H1 (cell line): ENCODE measurements around the gene CLDN9. TPM values are rescaled to one million over a fixed set of nuclear protein-coding genes. Genes with fewer than 3 reads are reported as not detected.

Experiments
- CTCF ChIA-PET: fragments of 300-600 bp; sonication (Branson Sonifier 250); formaldehyde crosslinking; loops from one replicate; lab custom pipeline; 2021; ENCODE audit not compliant: partially characterized antibody; lab: Charles Lee
- POLR2A ChIA-PET: fragments of 300-600 bp; sonication (Branson Sonifier 250); formaldehyde crosslinking; loops from one replicate; lab custom pipeline; 2021; ENCODE audit warnings: inconsistent platforms; ENCODE audit not compliant: partially characterized antibody; lab: Charles Lee
- DNase-seq, 2 experiments: peaks; one replicate each; pipeline versions ENCODE4 v3.0.0 to v3.0.0-alpha.2; 2010 to 2022; ENCODE audit warnings: low spot score in 2 of 2, low read depth in 1 of 2, mixed read lengths in 1 of 2
- FAIRE-seq: peaks from 2 replicates; lab custom pipeline; 2011; peaks lifted over from hg19 to GRCh38; lab: Jason Lieb, UNC
- H2AFZ ChIP-seq: 2 replicates; pipeline ENCODE4 v1.8.1; 2012; ENCODE audit warnings: low read length, inconsistent platforms
- H2AK5ac ChIP-seq: 2 replicates; pipeline ENCODE4 v1.6.1; 2013; ENCODE audit warnings: low read depth, low read length
- H2BK120ac ChIP-seq: replicated peaks from 2 replicates; pipeline ENCODE3; 2013; ENCODE audit warnings: low read depth, low read length, inconsistent platforms
- H2BK12ac ChIP-seq: 2 replicates; pipeline ENCODE4 v1.6.1; 2013; ENCODE audit warnings: low read depth, low read length
- H2BK15ac ChIP-seq: 2 replicates; pipeline ENCODE4 v1.6.1; 2013; ENCODE audit warnings: low read length
- H2BK20ac ChIP-seq: 2 replicates; pipeline ENCODE4 v1.6.1; 2013; ENCODE audit warnings: low read length
- H2BK5ac ChIP-seq: 2 replicates; pipeline ENCODE4 v1.6.1; 2013; ENCODE audit warnings: low read depth, low read length
- H3K14ac ChIP-seq: 2 replicates; pipeline ENCODE4 v1.6.1; 2013; ENCODE audit warnings: inconsistent platforms; ENCODE audit not compliant: insufficient read length
- H3K18ac ChIP-seq: 2 replicates; pipeline ENCODE4 v1.6.1; 2013; ENCODE audit warnings: low read length; ENCODE audit errors: extremely low read depth
- H3K23ac ChIP-seq: 2 replicates; pipeline ENCODE4 v1.6.1; 2013; ENCODE audit warnings: inconsistent platforms; ENCODE audit not compliant: insufficient read length
- H3K23me2 ChIP-seq: 2 replicates; pipeline ENCODE4 v1.6.1; 2013; ENCODE audit warnings: low read depth, low read length
- H3K27ac ChIP-seq: 2 replicates; pipeline ENCODE4 v1.6.1; 2011; ENCODE audit warnings: low read depth, low read length, inconsistent platforms
- H3K27me3 ChIP-seq, 4 experiments: replicated peaks in 1 of 4; 1 replicate in 1 of 4; 2 replicates in 3 of 4; pipeline versions ENCODE4 v1.6.1 to v1.8.1; 2011 to 2013; ENCODE audit warnings: low read length in 3 of 4, mild to moderate bottlenecking in 3 of 4, inconsistent platforms in 2 of 4, mixed read lengths in 2 of 4, moderate library complexity in 1 of 4; ENCODE audit not compliant: control insufficient read depth in 3 of 4, insufficient read depth in 3 of 4; ENCODE audit errors: extremely low read depth in 1 of 4
- H3K36me3 ChIP-seq, 4 experiments: 2 replicates each; pipeline versions ENCODE4 v1.6.1 to v1.8.1; 2011 to 2013; ENCODE audit warnings: mild to moderate bottlenecking in 4 of 4, low read length in 3 of 4, moderate library complexity in 2 of 4, control low read depth in 1 of 4, inconsistent platforms in 1 of 4; ENCODE audit not compliant: insufficient read depth in 4 of 4, control insufficient read depth in 2 of 4
- H3K4ac ChIP-seq: replicated peaks from 2 replicates; pipeline ENCODE3; 2013; ENCODE audit warnings: low read length, low read depth, mixed read lengths, inconsistent platforms; ENCODE audit not compliant: insufficient read length
- H3K4me1 ChIP-seq, 4 experiments: replicated peaks in 1 of 4; 1 replicate in 1 of 4; 2 replicates in 3 of 4; pipeline versions ENCODE4 v1.6.1 to v1.8.1; 2011 to 2013; ENCODE audit warnings: low read length in 3 of 4, inconsistent platforms in 2 of 4, mixed read lengths in 1 of 4; ENCODE audit not compliant: insufficient read depth in 4 of 4, control insufficient read depth in 3 of 4
- H3K4me2 ChIP-seq, 2 experiments: 2 replicates each; pipeline versions ENCODE4 v1.6.1 to v1.8.1; 2011 to 2013; ENCODE audit warnings: low read depth in 2 of 2, low read length in 2 of 2, control low read depth in 1 of 2, inconsistent platforms in 1 of 2, mild to moderate bottlenecking in 1 of 2; ENCODE audit not compliant: insufficient read depth in 1 of 2
- H3K4me3 ChIP-seq, 4 experiments: fragments of 200-600, 300-600 bp in 1 of 4; sonication (generic), shearing (Covaris generic), sonication (Bioruptor Twin) in 1 of 4; 2 replicates each; pipeline versions ENCODE4 v1.5.1 to v1.8.1; 2011 to 2016; ENCODE audit warnings: low read length in 4 of 4, low read depth in 3 of 4, control low read depth in 2 of 4, inconsistent platforms in 2 of 4, mild to moderate bottlenecking in 2 of 4, mixed read lengths in 1 of 4, moderate library complexity in 1 of 4; ENCODE audit not compliant: insufficient read depth in 2 of 4; ENCODE audit errors: extremely low read depth in 1 of 4
- H3K56ac ChIP-seq: replicated peaks from 2 replicates; pipeline ENCODE3; 2013; ENCODE audit warnings: low read depth, mild to moderate bottlenecking, mixed read lengths, low read length, inconsistent platforms; ENCODE audit not compliant: insufficient read length
- H3K79me1 ChIP-seq: 2 replicates; pipeline ENCODE4 v1.6.1; 2013; ENCODE audit warnings: low read depth, low read length, control low read depth
- H3K79me2 ChIP-seq, 2 experiments: 2 replicates each; pipeline versions ENCODE4 v1.6.1 to v1.8.1; 2012 to 2013; ENCODE audit warnings: low read length in 2 of 2, mild to moderate bottlenecking in 2 of 2, inconsistent platforms in 1 of 2; ENCODE audit not compliant: insufficient read depth in 2 of 2, control insufficient read depth in 1 of 2
- H3K9ac ChIP-seq, 4 experiments: replicated peaks in 1 of 4; 1 replicate in 1 of 4; 2 replicates in 3 of 4; pipeline versions ENCODE4 v1.6.1 to v1.8.1; 2011 to 2013; ENCODE audit warnings: low read depth in 3 of 4, low read length in 3 of 4, control low read depth in 2 of 4, mild to moderate bottlenecking in 2 of 4, moderate library complexity in 2 of 4, inconsistent platforms in 1 of 4; ENCODE audit errors: extremely low read depth in 1 of 4
- H3K9me3 ChIP-seq, 2 experiments: 2 replicates each; pipeline versions ENCODE4 v1.6.1 to v1.8.1; 2012 to 2013; ENCODE audit warnings: mild to moderate bottlenecking in 2 of 2, moderate library complexity in 2 of 2, control low read depth in 1 of 2, inconsistent platforms in 1 of 2, low read depth in 1 of 2, low read length in 1 of 2, mixed read lengths in 1 of 2; ENCODE audit not compliant: insufficient read depth in 2 of 2
- H4K20me1 ChIP-seq, 2 experiments: replicated peaks in 1 of 2; 2 replicates each; pipeline versions ENCODE3 to v1.8.1; 2011 to 2013; ENCODE audit warnings: inconsistent platforms in 2 of 2, low read length in 2 of 2, mild to moderate bottlenecking in 1 of 2; ENCODE audit not compliant: insufficient read depth in 2 of 2, control insufficient read depth in 1 of 2
- H4K5ac ChIP-seq: 2 replicates; pipeline ENCODE4 v1.6.1; 2013; ENCODE audit warnings: low read length, low read depth, mixed read lengths, inconsistent platforms; ENCODE audit not compliant: insufficient read length
- H4K8ac ChIP-seq: 2 replicates; pipeline ENCODE4 v1.8.0; 2013; ENCODE audit warnings: mild to moderate bottlenecking, moderate library complexity, low read length, inconsistent platforms; ENCODE audit not compliant: insufficient read depth; ENCODE audit errors: extremely low read depth
- H4K91ac ChIP-seq: replicated peaks from 2 replicates; pipeline ENCODE3; 2013; ENCODE audit warnings: low read length, mixed read lengths, inconsistent platforms; ENCODE audit not compliant: insufficient read length
- ASH2L ChIP-seq: fragments of 200-600, 300-600 bp; sonication (generic); IDR thresholded peaks from one replicate; pipeline ENCODE4 v1.7.1; 2017; ENCODE audit warnings: low read length
- BRCA1 ChIP-seq: IDR thresholded peaks from 2 replicates; pipeline ENCODE4 v1.6.1; 2012; ENCODE audit warnings: low read depth, low read length, improper control_type of control experiment
- EGR1 ChIP-seq: IDR thresholded peaks from 2 replicates; pipeline ENCODE4 v1.6.1; 2011; ENCODE audit warnings: low read depth, low read length, borderline replicate concordance
- SP1 ChIP-seq: IDR thresholded peaks from 2 replicates; pipeline ENCODE4 v1.6.1; 2011; ENCODE audit warnings: low read depth, low read length
- TBP ChIP-seq: IDR thresholded peaks from 2 replicates; pipeline ENCODE4 v1.6.1; 2011; ENCODE audit warnings: low read depth, low read length, improper control_type of control experiment
- ZNF274 ChIP-seq: IDR thresholded peaks from 2 replicates; pipeline ENCODE4 v1.7.0; 2012; ENCODE audit warnings: low read length, borderline replicate concordance; ENCODE audit errors: extremely low read depth
- WGBS, 2 experiments: shearing (Covaris generic) in 1 of 2; methylation state at CpG; one replicate each; pipeline versions ENCODE4 v1.1.6 to v1.1.7; 2013 to 2015; ENCODE audit warnings: low lambda C conversion rate in 2 of 2, mixed read lengths in 2 of 2, inconsistent platforms in 1 of 2, low coverage in 1 of 2, missing lambda C conversion rate in 1 of 2; ENCODE audit not compliant: insufficient replicate concordance in 2 of 2, insufficient coverage in 1 of 2, insufficient read length in 1 of 2; ENCODE audit errors: extremely low coverage in 1 of 2, missing lambda C conversion rate in 1 of 2; 5-methylcytosine and 5-hydroxymethylcytosine counted together
- polyA plus RNA-seq, 7 experiments: library from polyadenylated mRNA; depleted of rRNA in 3 of 7; stranded (reverse) in 5 of 7; unstranded in 2 of 7; fragments of >200 nt in 5 of 7; fragments of 200-250 nt in 2 of 7; gene quantifications; 1 replicate in 5 of 7; 2 replicates in 1 of 7; 4 replicates in 1 of 7; pipeline versions ENCODE4 v1.2.1 to v1.2.3, GENCODE V29; 2011 to 2013; ENCODE audit warnings: missing spikeins in 2 of 7, mixed read lengths in 2 of 7
- total RNA-seq: library from RNA; stranded (reverse); fragmentation: NEBNext Ultra II Directional; extraction: Animal tissue kit (Norgen Biotek cat#: 25700); gene quantifications from 2 replicates; pipeline ENCODE4 v1.2.1, GENCODE V29; 2021
- TF ChIP-seq, protein P1 (sequence below): IDR thresholded peaks from 2 replicates; pipeline ENCODE4 v1.6.1; 2011; ENCODE audit warnings: low read length, improper control_type of control experiment
- TF ChIP-seq, protein P2 (sequence below): IDR thresholded peaks from 2 replicates; pipeline ENCODE4 v1.6.1; 2012; ENCODE audit warnings: low read length, inconsistent platforms
- TF ChIP-seq, protein P3 (sequence below): IDR thresholded peaks from 2 replicates; pipeline ENCODE4 v1.6.1; 2011; ENCODE audit warnings: low read depth, mild to moderate bottlenecking, low read length; ENCODE audit not compliant: insufficient read depth
- TF ChIP-seq, protein P4 (sequence below): IDR thresholded peaks from 2 replicates; pipeline ENCODE4 v1.6.1; 2012; ENCODE audit warnings: inconsistent platforms

Gene CLDN9
- total and polyA plus RNA-seq, 2 of the 8 experiments (the other 6 are each of a cell fraction or from before 2014, with no cell fraction given) = 0.60 to 0.89 TPM

DNA sequence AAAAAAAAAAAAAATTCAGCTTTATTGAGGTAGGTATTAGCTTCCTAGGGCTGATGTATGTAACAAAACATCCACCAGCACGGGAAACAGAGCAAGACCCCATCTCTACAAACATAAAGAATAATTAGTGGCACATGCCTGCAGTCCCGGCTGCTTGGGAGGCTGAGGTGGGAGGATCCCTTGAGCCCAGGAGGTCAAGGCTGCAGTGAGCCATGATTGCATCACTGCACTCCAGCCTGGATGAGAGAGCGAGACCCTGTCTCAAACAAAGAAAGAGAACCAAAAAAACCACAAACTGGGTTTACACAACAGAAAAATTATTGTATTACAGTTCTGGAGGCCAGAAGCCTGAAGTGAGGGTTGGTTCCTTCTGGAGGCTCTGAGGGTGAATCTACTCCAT lies 29.7 kb downstream of the CLDN9 start:
- Histone ChIP-seq H3K9me3 (no peaks in the 10 kb centered on the region), H3K36me3 (no peaks in the 10 kb centered on the region), H3K4me3 (no peak overlapping the region), H3K27ac (no peak overlapping the region), H4K91ac (no peak overlapping the region), H3K4me2 (no peak overlapping the region), H3K79me2 (peaks cover 0 to 5% of the 10 kb centered on the region in 2 experiments; a peak in 1 of 4 replicates), H3K56ac (no peak overlapping the region), H3K4ac (no peak overlapping the region), H4K8ac (no peak overlapping the region), H3K79me1 (no peaks in the 10 kb centered on the region), H2AFZ (no peak overlapping the region), H3K27me3 (peaks cover 0 to 2% (median 0%) of the 10 kb centered on the region in 4 experiments; a peak in 2 of 7 replicates), H2BK15ac (no peak overlapping the region), H3K23ac (no peak overlapping the region), H3K9ac (no peak overlapping the region), H4K20me1 (peaks cover 0 to 1% of the 10 kb centered on the region in 2 experiments), H2BK12ac (no peak overlapping the region), H2AK5ac (no peak overlapping the region), H2BK20ac (no peak overlapping the region), H3K4me1 (peaks cover 3 to 16% (median 8%) of the 10 kb centered on the region in 4 experiments), H3K23me2 (peaks cover 4% of the 10 kb centered on the region; the same call in 1 of the 2 replicates), H3K18ac (no peak overlapping the region), H4K5ac (no peak overlapping the region), H2BK120ac (no peak overlapping the region), H2BK5ac (no peak overlapping the region), H3K14ac (no peak overlapping the region)
- CTCF ChIA-PET = interaction anchor here (1.0 to 8.0 kb wide), 7 partner anchors 10 to 87 kb away, joined by 4 to 98 read pairs (median 8); partner anchors contain the start of gene TNFRSF12A
- 92% methylated on average over 3 of the region's 3 CpGs; no CpG with 5 or more reads in 1 of the 2 experiments for WGBS, 2 experiments
- no peak for DNase-seq
- FAIRE-seq = no peak
- POLR2A ChIA-PET = interaction anchor here (0.6 to 34.8 kb wide), 4 partner anchors 14 to 242 kb away, joined by 3 to 1808 read pairs (median 4); partner anchors contain the start of genes CLDN6, CLDN9, HCFC1R1 and THOC6
- no peak for TF ChIP-seq BRCA1
- no peak for TF ChIP-seq TBP
- TF ChIP-seq EGR1 = no peak
- no peak for TF ChIP-seq SP1
- no peak for TF ChIP-seq ZNF274
- TF ChIP-seq, protein P1, sequence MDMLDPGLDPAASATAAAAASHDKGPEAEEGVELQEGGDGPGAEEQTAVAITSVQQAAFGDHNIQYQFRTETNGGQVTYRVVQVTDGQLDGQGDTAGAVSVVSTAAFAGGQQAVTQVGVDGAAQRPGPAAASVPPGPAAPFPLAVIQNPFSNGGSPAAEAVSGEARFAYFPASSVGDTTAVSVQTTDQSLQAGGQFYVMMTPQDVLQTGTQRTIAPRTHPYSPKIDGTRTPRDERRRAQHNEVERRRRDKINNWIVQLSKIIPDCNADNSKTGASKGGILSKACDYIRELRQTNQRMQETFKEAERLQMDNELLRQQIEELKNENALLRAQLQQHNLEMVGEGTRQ = no peak
- no peak for TF ChIP-seq ASH2L
- TF ChIP-seq, protein P2, sequence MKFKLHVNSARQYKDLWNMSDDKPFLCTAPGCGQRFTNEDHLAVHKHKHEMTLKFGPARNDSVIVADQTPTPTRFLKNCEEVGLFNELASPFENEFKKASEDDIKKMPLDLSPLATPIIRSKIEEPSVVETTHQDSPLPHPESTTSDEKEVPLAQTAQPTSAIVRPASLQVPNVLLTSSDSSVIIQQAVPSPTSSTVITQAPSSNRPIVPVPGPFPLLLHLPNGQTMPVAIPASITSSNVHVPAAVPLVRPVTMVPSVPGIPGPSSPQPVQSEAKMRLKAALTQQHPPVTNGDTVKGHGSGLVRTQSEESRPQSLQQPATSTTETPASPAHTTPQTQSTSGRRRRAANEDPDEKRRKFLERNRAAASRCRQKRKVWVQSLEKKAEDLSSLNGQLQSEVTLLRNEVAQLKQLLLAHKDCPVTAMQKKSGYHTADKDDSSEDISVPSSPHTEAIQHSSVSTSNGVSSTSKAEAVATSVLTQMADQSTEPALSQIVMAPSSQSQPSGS = no peak
- TF ChIP-seq, protein P3, sequence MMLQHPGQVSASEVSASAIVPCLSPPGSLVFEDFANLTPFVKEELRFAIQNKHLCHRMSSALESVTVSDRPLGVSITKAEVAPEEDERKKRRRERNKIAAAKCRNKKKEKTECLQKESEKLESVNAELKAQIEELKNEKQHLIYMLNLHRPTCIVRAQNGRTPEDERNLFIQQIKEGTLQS = no peak
- TF ChIP-seq, protein P4, sequence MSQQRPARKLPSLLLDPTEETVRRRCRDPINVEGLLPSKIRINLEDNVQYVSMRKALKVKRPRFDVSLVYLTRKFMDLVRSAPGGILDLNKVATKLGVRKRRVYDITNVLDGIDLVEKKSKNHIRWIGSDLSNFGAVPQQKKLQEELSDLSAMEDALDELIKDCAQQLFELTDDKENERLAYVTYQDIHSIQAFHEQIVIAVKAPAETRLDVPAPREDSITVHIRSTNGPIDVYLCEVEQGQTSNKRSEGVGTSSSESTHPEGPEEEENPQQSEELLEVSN = no peak
